ENCODE results near the gene CRELD1.
"Not testable (repeated sequence)": the region's sequence is repeated elsewhere in the genome, so short reads cannot be mapped to it uniquely, and the experiment has no call there.

Gene CRELD1

DNA sequence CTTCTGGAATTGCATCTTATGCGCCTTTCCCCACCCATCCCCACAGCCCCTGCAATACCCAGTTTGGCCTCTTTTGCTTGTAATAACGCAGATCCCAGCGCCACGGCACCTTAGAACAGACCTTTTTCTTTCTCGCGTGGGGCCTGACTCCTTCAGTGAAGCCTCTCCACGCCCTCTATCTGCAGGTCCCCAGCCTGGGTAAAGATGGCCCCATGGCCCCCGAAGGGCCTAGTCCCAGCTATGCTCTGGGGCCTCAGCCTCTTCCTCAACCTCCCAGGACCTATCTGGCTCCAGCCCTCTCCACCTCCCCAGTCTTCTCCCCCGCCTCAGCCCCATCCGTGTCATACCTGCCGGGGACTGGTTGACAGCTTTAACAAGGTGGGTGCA lies 594 bp downstream of the CRELD1 start:
- peak in 2 of 56 donors; percentile 6 to 34 for DNase-seq

GRCh38 chr3:9934993-9935392 lies 1.4 kb downstream of the CRELD1 start:
- no peak for DNase-seq

DNA sequence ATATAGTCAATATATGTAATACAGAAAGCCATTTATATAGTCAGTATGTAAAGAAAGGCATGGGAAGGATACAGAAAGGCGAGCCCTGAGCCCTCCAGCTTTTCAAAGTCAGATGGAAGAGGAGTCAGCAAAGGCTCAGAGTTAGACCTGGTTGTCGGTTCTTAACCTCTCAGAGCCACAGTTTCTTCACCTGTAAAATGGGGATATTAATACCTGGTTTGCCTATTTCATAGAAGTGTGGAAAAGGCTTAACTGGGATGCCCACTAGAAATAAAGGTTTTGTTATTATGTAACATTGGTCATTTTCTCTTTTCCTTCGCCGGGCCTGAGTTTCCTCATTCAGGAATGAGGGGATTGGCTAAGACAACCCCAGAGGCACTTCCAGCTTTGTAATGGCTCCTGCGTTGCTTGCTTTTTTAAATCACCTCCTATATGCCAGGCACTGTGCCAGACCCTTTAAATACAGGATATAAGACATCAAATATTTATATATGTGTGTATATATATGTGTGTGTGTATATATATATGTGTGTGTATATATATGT lies 2.4 kb downstream of the CRELD1 start:
- DNase-seq: no peak

DNA sequence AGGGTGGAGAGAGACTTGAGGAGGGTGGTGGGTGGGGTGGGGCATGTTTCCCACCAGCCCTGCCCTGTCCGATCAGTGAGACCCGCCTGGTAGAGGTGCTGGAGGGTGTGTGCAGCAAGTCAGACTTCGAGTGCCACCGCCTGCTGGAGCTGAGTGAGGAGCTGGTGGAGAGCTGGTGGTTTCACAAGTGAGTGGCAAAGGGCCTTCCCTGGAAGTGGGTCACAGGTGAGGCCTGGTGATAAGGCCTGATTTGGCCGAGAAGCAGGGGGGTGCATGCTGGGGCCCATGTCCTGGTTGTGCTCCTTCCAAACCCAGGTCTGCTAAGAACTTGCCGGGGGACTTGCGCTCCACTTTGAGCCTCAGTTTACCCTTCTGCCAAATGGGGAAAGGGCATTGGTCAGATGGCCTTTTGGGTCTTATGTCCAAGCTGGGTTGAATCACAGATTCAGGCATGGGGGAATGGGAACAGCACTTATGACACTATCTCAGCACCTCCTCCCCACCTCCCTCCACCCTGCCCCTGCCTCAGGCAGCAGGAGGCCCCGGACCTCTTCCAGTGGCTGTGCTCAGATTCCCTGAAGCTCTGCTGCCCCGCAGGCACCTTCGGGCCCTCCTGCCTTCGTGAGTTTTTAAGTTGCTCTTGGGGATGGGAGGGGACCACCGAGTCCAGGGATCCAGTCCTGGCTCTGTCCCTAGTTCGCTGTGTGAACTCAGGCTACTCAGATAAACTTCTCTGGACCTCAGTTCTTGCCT lies 4.0 kb downstream of the CRELD1 start:
- no peak for DNase-seq

GRCh38 chr3:9938966-9939365 lies 5.3 kb downstream of the CRELD1 start:
- no peak for DNase-seq

DNA sequence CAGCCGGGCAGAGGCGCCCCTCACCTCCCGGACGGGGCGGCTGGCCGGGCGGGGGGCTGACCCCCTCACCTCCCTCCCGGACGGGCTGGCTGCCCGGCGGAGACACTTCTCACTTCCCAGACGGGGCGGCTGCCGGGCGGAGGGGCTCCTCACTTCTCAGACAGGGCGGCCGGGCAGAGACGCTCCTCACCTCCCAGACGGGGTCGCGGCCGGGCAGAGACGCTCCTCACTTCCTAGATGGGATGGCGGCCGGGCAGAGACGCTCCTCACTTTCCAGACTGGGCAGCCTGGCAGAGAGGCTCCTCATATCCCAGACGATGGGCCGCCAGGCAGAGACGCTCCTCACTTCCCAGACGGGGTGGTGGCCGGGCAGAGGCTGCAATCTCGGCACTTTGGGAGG lies 6.3 kb downstream of the CRELD1 start:
- not testable (repeated sequence) for DNase-seq

DNA sequence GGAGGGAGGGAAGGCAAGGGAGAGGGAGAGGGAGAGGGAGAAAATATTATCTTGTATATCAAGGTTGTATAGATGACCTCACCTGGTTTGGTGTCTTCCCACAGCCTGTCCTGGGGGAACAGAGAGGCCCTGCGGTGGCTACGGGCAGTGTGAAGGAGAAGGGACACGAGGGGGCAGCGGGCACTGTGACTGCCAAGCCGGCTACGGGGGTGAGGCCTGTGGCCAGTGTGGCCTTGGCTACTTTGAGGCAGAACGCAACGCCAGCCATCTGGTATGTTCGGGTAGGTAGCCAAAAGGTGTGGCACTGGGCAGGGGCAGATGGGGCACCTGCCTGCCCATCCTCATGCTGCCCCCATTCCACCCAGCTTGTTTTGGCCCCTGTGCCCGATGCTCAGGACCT lies 7.1 kb downstream of the CRELD1 start:
- DNase-seq: no peak

DNA sequence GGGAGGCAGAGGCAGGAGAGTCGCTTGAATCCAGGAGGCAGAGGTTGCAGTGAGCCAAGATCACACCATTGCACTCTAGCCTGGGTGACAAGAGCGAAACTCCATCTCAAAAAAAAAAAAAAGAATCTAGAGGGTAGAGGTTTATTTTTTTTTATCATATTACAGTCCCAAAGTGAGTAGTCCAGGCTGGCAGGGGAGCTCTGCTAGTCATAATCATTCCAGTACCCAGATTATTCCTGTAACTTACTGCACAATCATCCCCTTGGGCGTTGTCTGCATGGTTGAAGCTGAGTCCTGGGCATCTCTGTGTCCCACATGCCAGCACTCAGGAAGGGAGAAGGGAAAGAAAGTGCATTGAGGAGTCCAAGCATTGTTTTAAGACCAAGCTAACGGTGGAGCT lies 8.5 kb downstream of the CRELD1 start:
- no peak for DNase-seq

DNA sequence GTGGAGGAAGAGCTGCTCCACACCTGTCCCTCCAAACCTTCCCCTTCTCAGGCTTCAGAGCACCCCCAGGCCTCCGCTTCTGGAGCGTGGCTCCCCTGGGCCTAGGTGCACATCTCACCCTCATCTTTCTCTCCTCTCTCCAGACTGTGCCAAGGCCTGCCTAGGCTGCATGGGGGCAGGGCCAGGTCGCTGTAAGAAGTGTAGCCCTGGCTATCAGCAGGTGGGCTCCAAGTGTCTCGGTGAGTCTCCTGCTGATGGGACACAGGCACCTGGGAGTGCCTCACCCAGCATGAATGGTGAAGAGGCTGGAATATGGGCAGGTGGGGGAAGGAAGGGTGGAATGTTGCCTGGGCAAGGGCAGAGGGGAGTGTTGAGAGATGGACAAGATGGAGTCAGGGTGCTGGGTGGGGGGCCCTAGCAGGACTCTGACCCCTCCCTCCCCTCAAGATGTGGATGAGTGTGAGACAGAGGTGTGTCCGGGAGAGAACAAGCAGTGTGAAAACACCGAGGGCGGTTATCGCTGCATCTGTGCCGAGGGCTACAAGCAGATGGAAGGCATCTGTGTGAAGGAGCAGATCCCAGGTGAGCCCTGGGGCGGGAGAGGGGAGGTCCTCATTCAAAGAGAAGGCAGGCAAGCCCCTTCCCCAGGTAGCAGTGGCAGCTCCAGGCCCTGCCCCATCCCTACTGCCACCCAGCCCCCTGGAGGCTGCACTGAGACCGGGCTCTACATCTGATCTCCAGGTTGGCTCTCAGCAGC lies 9.5 kb downstream of the CRELD1 start:
- DNase-seq: no peak

- peak in 5 of 56 donors; percentile 8 to 34 (median 21) for DNase-seq
These were observed 10.6 kb downstream of the CRELD1 start for GRCh38 chr3:9944271-9944670.

GRCh38 chr3:9945358-9945757 lies 11.7 kb downstream of the CRELD1 start:
- no peak for DNase-seq

- peak in 52 of 56 donors; percentile 19 to 86 (median 68) for DNase-seq
These were observed 12.7 kb downstream of the CRELD1 start for GRCh38 chr3:9946112-9947024.

GRCh38 chr3:9947025-9947995 lies 13.7 kb downstream of the CRELD1 start:
- DNase-seq: peak in 42 of 56 donors; percentile 17 to 84 (median 54)

DNA sequence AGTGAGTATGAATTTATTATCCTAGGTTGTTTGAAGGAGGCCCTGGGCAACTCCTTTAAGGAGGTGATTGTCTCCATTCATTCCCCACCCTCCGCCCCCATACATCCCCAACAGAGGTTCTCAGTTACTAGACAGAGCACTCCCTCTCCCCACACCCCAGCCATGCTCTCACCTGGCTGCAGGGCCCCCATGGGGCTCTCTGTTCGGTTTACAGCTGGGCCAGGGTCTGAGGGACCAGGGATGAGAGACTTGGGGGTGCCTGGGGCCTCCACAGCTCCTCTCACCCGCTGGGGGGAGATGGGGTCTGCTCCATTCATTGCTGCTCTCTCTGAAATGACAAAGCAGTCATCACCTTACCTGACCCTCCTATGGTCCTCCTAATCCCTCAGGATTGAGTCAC lies 15.0 kb downstream of the CRELD1 start:
- DNase-seq: no peak

DNA sequence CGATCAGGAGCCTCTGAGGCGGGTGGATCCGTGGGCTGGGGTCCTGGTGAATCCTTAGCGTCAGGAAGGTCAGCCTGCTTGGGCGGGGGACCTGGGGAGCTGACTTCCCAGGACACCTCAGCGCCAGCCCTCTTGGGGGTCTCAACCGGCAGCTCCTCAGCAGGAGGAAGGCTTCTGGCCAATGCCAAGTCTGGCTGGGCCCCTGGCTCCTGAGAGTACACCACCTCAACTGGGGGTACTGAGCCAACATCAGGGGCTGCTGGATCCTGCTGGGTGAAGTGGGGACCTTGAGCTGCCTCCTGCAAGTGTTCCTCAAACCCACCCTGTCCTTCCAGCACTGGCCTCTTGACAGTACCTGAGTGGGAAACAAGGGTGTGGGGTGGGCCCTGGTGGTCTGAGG lies 15.5 kb downstream of the CRELD1 start:
- DNase-seq: no peak

DNA sequence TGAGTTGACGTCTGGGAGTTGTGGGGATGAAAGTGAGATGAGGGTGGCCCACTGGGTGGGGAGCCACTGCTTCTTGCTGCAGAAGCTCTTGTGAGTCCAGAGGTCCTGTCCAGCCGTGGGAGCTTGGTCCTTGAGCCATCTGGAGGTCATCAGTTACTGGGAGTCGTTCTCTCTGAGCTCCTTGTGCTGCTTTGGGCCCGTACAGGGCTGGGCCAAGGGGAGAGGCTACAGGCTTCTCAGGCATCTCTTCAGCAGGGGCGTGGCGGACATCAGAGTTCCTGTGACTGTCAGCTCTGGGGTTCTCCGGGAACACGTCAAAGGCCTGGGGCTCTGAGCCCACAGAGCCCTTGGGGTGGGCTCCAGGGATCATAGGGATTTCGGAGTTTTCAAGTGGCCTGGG lies 16.0 kb downstream of the CRELD1 start:
- DNase-seq: no peak

GRCh38 chr3:9951126-9951525 lies 17.5 kb downstream of the CRELD1 start:
- DNase-seq: no peak

DNA sequence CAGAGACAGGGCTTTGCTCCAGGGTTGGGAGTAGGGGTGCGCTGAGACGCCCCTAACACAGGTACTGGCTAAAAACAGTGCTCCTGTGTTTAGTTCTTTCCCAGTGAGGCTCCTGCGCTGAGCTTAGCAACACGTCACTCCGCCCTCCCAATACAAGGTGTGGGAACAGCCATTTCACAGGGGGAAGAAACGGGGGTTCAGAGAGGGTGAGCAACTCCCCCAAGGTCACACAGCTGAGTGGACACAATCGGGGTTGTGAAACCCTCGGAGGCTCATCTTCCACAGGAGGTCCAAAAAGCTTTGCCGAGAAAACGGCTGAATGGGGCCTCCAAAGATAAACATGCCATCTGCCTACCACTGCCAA lies 17.9 kb downstream of the CRELD1 start:
- DNase-seq: peak in 1 of 56 donors; percentile 27

GRCh38 chr3:9951962-9952805 lies 18.6 kb downstream of the CRELD1 start, which contains the start of gene PRRT3:
TSS of gene PRRT3 (minus strand) at chr3:9952408. CDS start at chr3:9950115, 2,293 bp downstream.
- DNase-seq: peak in 13 of 56 donors; percentile 21 to 57 (median 41)
